Activated CD8-positive, alpha-beta memory T cell treated with anti-CD3 and anti-CD28 coated beads, Interleukin-2, amount 50 U/mL, for 1 hour (primary cell): ENCODE measurements around the gene CRYGS.
"Not testable (repeated sequence)": the region's sequence is repeated elsewhere in the genome, so short reads cannot be mapped to it uniquely, and the experiment has no call there.

Experiments used
- DNase-seq: peaks from one replicate; pipeline ENCODE4 v3.0.0-alpha.2; 2020; ENCODE audit errors: extremely low read depth

The CRYGS gene

GRCh38 chr3:186552408-186553031, 8.3 kb upstream of the CRYGS start:
- no peak for DNase-seq

DNA sequence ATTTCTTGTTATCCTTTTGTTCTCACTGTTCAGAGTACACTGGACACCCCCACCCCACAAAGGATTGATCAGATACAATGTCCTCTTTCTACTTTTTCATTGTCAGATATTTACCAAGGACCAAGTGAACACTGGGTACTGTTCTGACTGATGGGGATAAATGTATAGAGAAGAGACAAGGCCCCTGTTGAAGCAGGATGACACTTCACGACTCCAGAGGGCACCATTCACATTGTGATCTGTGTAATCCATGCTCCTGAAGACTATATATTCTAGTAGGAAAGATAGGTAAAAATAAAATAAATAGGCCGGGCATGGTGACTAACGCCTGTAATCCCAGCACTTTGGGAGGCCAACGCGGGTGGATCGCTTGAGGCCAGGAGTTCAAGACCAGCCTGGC, 7.2 kb upstream of the CRYGS start:
- no peak for DNase-seq

DNA sequence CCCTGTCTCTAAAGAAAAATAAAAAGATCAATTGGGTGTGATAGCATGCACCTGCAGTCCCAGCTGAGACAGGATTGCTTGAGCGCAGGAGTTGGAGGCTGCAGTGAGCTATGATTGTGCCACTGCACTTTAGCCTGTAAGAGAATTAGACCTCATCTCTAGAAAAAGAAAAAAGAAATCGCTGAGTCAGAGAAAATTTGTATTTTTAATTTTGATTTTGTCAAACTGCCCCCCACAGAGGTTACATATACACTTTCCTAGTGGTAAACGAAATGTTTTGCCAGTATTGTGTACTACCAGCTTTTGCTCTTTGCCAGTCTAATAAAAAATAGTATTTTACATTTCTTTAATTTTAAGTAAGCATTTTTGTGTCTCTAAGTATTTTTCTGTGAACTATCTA, 5.3 kb upstream of the CRYGS start:
- no peak for DNase-seq

- DNase-seq = no peak
Measured at GRCh38 chr3:186540835-186541226, 3.3 kb downstream of the CRYGS start.

GRCh38 chr3:186540221-186540834, 3.9 kb downstream of the CRYGS start:
- peak; percentile 59 for DNase-seq

GRCh38 chr3:186538779-186539178, 5.4 kb downstream of the CRYGS start:
- no peak for DNase-seq

- no peak for DNase-seq
Measured at GRCh38 chr3:186536883-186537844, 7.0 kb downstream of the CRYGS start.

DNA sequence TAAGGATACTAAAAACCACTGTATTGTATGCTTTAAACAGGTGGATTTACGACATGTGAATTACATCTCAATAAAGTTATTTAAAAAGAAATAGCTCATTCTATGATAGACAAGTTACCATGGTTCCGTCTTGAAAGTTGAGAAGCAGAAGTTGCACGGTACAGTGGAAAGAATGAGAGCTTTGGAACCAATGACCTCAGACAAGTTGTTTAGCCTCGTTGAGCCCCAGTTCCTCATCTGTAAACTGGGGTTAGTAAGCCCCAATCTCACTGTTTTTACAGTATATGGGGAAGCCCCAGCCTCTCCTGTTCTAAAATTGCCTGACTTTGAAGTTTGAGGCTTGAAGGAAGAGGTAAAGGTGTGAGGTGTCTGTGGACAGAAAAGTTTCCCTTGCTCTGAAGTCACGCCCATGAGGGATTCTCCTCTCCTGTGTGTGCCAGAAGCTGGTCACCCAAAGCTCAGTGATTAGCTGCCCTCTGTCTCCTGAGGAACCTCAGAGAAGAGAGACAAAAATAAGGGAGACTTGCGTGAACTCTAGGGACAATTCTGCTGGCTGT, 10.0 kb downstream of the CRYGS start:
- no peak for DNase-seq

GRCh38 chr3:186532598-186533072, 11.5 kb downstream of the CRYGS start:
- DNase-seq = no peak

DNA sequence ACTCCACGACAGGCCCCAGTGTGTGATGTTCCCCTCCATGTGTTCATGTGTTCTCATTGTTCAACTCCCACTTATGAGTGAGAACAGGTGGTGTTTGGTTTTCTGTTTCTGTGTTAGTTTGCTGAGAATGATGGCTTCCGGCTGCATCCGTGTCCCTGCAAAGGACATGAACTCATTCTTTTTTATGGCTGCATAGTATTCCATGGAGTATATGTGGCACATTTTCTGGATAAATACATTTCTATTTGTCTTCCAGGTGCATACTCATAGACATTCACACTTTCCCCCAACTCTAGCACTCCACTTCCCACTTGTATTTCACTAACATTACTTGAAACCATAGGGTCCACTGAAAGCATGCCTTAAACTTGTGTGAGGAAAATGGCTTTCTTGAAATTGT, 12.5 kb downstream of the CRYGS start:
- not testable (repeated sequence) for DNase-seq

- DNase-seq = no peak
Measured at GRCh38 chr3:186530415-186530814, 13.8 kb downstream of the CRYGS start.

DNA sequence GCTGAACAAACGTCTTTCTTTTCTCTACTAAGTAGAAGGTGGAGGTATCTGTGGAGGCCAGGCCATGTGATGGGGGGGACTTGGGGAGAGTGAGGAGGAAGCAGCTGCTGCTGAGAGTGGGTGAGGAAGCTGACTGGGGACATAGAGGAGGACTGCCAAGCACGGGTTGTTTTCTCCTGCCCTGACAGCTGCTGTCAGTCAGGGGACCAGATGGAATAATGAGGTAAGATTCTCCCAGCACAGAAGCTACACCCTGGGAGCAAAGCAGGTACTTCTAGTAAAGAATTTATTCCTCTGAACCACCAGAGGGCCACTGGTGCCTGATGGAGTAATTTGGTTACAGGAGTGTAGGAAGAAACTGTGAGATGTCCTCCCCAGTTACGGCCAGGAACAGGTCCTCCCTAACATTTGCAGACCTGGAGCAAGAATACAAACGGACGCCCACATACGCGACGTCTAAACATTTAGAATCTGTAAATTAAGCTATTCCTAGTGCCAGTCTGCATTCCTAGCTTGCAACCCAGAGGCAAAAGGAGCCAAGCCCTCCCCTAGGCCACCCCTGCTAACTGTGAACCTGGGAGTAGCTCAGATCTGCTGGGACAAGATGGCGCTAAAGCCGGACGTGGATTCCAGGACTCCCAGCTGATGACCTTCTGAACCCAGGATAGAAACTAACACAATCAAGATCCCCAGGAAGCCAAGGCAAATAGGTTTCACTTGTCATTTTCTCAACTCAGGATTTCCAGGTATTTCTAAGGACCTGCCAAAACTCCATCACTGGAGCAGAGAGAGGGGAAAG, 14.8 kb downstream of the CRYGS start:
- no peak for DNase-seq

GRCh38 chr3:186526256-186526606, 17.9 kb downstream of the CRYGS start:
- no peak for DNase-seq

DNA sequence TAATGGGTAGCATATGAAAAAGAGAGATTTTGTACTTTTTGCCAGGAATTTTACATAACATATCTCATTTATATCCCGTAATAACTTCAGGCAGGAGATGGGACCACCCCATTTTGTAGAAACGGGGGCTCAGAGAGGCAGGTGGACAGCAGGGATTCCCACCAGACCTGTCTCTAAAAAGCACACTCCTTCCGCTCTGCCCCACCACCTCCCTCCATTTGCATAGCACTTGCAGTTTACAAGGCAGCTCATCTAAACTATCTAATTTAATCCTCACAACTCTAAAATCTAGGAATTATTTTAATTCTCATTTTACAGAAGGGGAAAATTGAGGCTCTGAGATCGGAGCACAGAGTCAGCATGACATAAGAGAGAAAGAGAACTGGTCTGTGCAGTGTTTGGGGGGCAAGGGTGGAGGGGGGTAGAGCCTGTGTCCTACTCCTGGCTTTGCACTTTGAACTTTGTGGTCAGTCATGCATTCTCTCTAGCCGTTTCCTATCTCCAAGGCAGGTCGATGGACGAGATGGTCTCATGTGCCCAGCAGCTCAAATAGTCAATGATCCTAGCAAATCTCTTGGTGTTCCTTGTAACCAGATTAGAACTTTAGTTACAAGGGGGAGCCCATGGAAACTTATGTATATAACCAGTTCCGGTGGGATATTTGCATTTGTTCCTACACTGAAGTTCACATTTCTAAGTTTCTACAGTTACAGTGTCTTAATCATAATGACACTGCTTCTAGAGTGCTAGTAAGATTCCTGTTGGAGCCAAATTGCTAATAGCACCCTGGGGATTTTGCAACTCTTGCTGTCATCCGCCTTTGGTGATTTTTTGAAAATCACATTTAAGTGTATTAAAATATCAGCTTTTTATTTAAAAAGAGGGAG, 18.6 kb downstream of the CRYGS start:
- no peak for DNase-seq

DNA sequence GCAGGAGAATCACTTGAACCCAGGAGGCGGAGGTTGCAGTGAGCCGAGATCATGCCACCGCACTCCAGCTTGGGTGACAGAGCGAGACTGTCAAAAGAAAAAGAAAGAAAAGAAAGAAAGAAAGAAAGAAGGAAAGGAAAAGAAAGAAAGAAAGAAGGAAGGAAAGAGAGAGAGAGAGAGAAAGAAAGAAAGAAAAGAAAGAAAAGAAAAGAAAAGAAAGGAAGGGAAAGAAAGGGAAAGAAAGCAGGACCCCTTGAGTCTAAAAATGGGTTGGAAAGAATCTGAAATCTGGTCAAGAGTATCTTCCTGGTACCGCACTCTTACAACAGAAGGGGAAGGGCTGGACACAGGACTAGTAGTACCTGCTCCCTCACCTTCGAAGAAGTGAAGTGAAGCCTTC, 19.6 kb downstream of the CRYGS start:
- no peak for DNase-seq

DNA sequence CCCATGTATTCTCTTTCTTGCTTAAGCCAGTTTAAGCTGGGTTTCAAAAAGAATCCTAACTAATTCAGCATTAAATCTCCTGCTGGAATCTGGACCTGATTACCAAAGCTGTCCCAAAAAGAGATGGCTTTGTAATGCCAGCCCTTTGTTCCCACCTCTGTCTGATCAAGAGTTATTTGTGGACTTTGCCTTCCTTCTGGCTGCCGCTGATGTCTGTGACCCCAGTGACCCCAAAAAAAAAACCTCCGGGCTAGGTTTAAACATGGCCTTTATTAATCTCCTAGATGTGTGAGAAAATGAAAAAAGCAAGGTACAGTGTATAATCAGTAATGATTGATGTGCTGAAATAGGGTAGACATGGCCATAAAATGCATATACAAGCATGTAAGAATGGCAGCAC, 20.7 kb downstream of the CRYGS start:
- no peak for DNase-seq

GRCh38 chr3:186523022-186523421, 21.2 kb downstream of the CRYGS start:
- no peak for DNase-seq

- no peak for DNase-seq
Measured at GRCh38 chr3:186520957-186521842, 23.0 kb downstream of the CRYGS start.

DNA sequence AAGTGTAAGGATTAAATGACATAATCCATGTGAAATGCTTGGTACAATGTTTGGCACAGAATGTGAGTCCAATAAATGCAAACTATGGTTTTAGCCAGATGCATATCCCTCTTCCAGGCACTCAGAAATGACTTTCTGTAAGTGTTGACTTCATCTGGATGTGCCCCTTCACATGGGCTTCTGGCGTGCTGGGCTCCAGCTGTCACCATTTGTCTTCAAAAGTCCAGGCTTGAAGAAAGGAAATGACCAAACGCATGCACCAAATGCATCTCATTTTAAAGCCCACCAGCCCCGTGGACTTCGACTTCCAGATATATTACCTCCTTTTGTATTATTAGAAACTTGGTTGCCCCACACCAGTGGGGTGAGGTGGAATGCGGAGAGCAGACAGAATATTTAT, 23.7 kb downstream of the CRYGS start:
- no peak for DNase-seq
